ENCODE results near the gene UBE2M.
A peak's percentile ranks its signal among the peaks of the same experiment; 100 is the strongest.
"Not testable (repeated sequence)": the region's sequence is repeated elsewhere in the genome, so short reads cannot be mapped to it uniquely, and the experiment has no call there.

Gene UBE2M

GRCh38 chr19:58555369-58555885 lies 3.0 kb downstream of the UBE2M start:
- DNase-seq: no peak

- peak; percentile 98 for DNase-seq
Measured at GRCh38 chr19:58554494-58555368, 3.7 kb downstream of the UBE2M start, which contains the start of gene CHMP2A. Gene CHMP2A, minus strand, starts transcription at chr19:58555105. Its CDS starts 893 bp downstream, at chr19:58554212.

GRCh38 chr19:58553799-58554493 lies 4.5 kb downstream of the UBE2M start:
- no peak for DNase-seq

- DNase-seq: no peak
Measured at GRCh38 chr19:58552655-58553054, 5.8 kb downstream of the UBE2M start.

GRCh38 chr19:58551577-58552471 lies 6.6 kb downstream of the UBE2M start:
- no peak for DNase-seq

GRCh38 chr19:58551123-58551497 lies 7.3 kb downstream of the UBE2M start:
- no peak for DNase-seq

GRCh38 chr19:58550362-58551122 lies 7.9 kb downstream of the UBE2M start:
- DNase-seq: no peak

GRCh38 chr19:58549664-58550361 lies 8.6 kb downstream of the UBE2M start:
- no peak for DNase-seq

- DNase-seq: no peak
Measured at GRCh38 chr19:58548859-58549663, 9.3 kb downstream of the UBE2M start.

GRCh38 chr19:58547323-58548312 lies 10.8 kb downstream of the UBE2M start:
- DNase-seq: no peak

- no peak for DNase-seq
Measured at GRCh38 chr19:58546019-58546530, 12.3 kb downstream of the UBE2M start.

GRCh38 chr19:58545286-58546018 lies 13.0 kb downstream of the UBE2M start:
- DNase-seq: no peak

GRCh38 chr19:58544591-58545285 lies 13.7 kb downstream of the UBE2M start:
- DNase-seq: peak; percentile 79

- DNase-seq: peak; percentile 100
Measured at GRCh38 chr19:58543826-58544590, 14.4 kb downstream of the UBE2M start, which contains the start of gene TRIM28. Gene TRIM28, plus strand, starts transcription at chr19:58544064. Its CDS starts 694 bp downstream, at chr19:58544758.

- DNase-seq: not testable (repeated sequence)
Measured at GRCh38 chr19:58542641-58543372, 15.6 kb downstream of the UBE2M start.

- DNase-seq: not testable (repeated sequence)
Measured at GRCh38 chr19:58539169-58539559, 19.2 kb downstream of the UBE2M start.
